MM.1S (cell line): ENCODE measurements around the gene ZNF540.

Experiments used
- DNase-seq: peaks from one replicate; pipeline ENCODE4 v3.0.0-alpha.2; 2015
- H2AFZ ChIP-seq: fragments of 300-600 bp; sonication (generic); 2 replicates; pipeline ENCODE4 v1.6.0; 2016; ENCODE audit warnings: antibody characterized with exemption, low read length
- H3F3A ChIP-seq: fragments of 300-600 bp; sonication (generic); 2 replicates; pipeline ENCODE4 v1.6.1; 2016; ENCODE audit warnings: mild to moderate bottlenecking, antibody characterized with exemption, low read length, moderate library complexity, mixed read lengths; ENCODE audit not compliant: insufficient read depth
- H3K27ac ChIP-seq: fragments of 300-600 bp; sonication (generic); 2 replicates; pipeline ENCODE4 v1.5.1; 2016; ENCODE audit warnings: mild to moderate bottlenecking, low read length
- H3K27me3 ChIP-seq: fragments of 300-600 bp; sonication (generic); replicated peaks from 2 replicates; pipeline ENCODE4 v1.6.0; 2016; ENCODE audit warnings: low read length; ENCODE audit not compliant: insufficient read depth
- H3K36me3 ChIP-seq: fragments of 300-600 bp; sonication (generic); replicated peaks from 2 replicates; pipeline ENCODE4 v1.6.1; 2016; ENCODE audit warnings: mild to moderate bottlenecking, low read length, mixed read lengths; ENCODE audit not compliant: insufficient read depth
- H3K4me1 ChIP-seq: fragments of 300-600 bp; sonication (generic); 2 replicates; pipeline ENCODE4 v1.6.1; 2016; ENCODE audit warnings: low read length, mixed read lengths
- H3K4me2 ChIP-seq: fragments of 300-600 bp; sonication (generic); 2 replicates; pipeline ENCODE4 v1.6.0; 2016; ENCODE audit warnings: low read depth, low read length
- H3K4me3 ChIP-seq: fragments of 300-600 bp; sonication (generic); 2 replicates; pipeline ENCODE4 v1.5.1; 2016; ENCODE audit warnings: low read length, mixed read lengths
- H3K79me2 ChIP-seq: fragments of 300-600 bp; sonication (generic); 2 replicates; pipeline ENCODE4 v1.6.1; 2016; ENCODE audit warnings: mixed run types, low read length, mixed read lengths
- H3K9ac ChIP-seq: fragments of 300-600 bp; sonication (generic); 2 replicates; pipeline ENCODE4 v1.6.1; 2016; ENCODE audit warnings: low read length, mixed read lengths
- H3K9me2 ChIP-seq: fragments of 300-600 bp; sonication (generic); replicated peaks from 2 replicates; pipeline ENCODE4 v1.6.1; 2016; ENCODE audit warnings: mild to moderate bottlenecking, low read length, mixed read lengths; ENCODE audit not compliant: insufficient read depth
- H3K9me3 ChIP-seq: fragments of 300-600 bp; sonication (generic); replicated peaks from 2 replicates; pipeline ENCODE4 v1.6.1; 2016; ENCODE audit warnings: mild to moderate bottlenecking, low read length, mixed read lengths; ENCODE audit not compliant: insufficient read depth
- H4K20me1 ChIP-seq: fragments of 300-600 bp; sonication (generic); 2 replicates; pipeline ENCODE4 v1.6.1; 2016; ENCODE audit warnings: mild to moderate bottlenecking, low read length, moderate library complexity, mixed read lengths; ENCODE audit not compliant: insufficient read depth
- CTCF ChIP-seq: fragments of 300-600 bp; sonication (generic); IDR thresholded peaks from 2 replicates; pipeline ENCODE4 v1.5.1; 2016; ENCODE audit warnings: antibody characterized with exemption, low read length, mixed read lengths
- EZH2 ChIP-seq: fragments of 300-600 bp; sonication (generic); optimal IDR thresholded peaks from 2 replicates; pipeline ENCODE3; 2017; ENCODE audit warnings: low read depth, mild to moderate bottlenecking, antibody characterized with exemption, low read length, mixed read lengths
- EZH2phosphoT487 ChIP-seq: fragments of 300-600 bp; sonication (generic); IDR thresholded peaks from 2 replicates; pipeline ENCODE4 v1.6.1; 2018; ENCODE audit warnings: antibody characterized with exemption, low read length

Gene ZNF540

GRCh38 chr19:37583340-37583739, 11.3 kb upstream of the ZNF540 start:
- Histone ChIP-seq H3K9ac (no peak overlapping the region), H3F3A (no peaks in the 10 kb centered on the region), H3K36me3 (no peaks in the 10 kb centered on the region), H3K4me2 (no peak overlapping the region), H3K4me1 (no peaks in the 10 kb centered on the region), H3K27me3 (no peaks in the 10 kb centered on the region), H3K9me3 (no peaks in the 10 kb centered on the region), H3K27ac (no peak overlapping the region), H3K4me3 (no peak overlapping the region), H3K9me2 (no peaks in the 10 kb centered on the region), H3K79me2 (no peaks in the 10 kb centered on the region), H4K20me1 (no peaks in the 10 kb centered on the region), H2AFZ (no peak overlapping the region)
- DNase-seq = no peak
- TF ChIP-seq EZH2 = no peak

- H3K4me2 ChIP-seq = peak overlapping the region; percentile 61
- no peaks in the 10 kb centered on the region for H3K4me1 ChIP-seq
- peak overlapping the region; percentile 66; the same call in 1 of the 2 replicates for H3K9ac ChIP-seq
- peak overlapping the region; percentile 70 for H2AFZ ChIP-seq
- H3K36me3 ChIP-seq = no peaks in the 10 kb centered on the region
- H3K79me2 ChIP-seq = no peaks in the 10 kb centered on the region
- H4K20me1 ChIP-seq = no peaks in the 10 kb centered on the region
- no peaks in the 10 kb centered on the region for H3K27me3 ChIP-seq
- H3K9me2 ChIP-seq = no peaks in the 10 kb centered on the region
- peak; percentile 66 for DNase-seq
- H3K9me3 ChIP-seq = no peaks in the 10 kb centered on the region
- peak overlapping the region; percentile 61; the same call in 1 of the 2 replicates for H3K27ac ChIP-seq
- TF ChIP-seq EZH2 = no peak
- TF ChIP-seq EZH2phosphoT487 = no peak
- no peak for TF ChIP-seq CTCF
- H3F3A ChIP-seq = no peaks in the 10 kb centered on the region
- peak overlapping the region; percentile 63 for H3K4me3 ChIP-seq
Measured at GRCh38 chr19:37593996-37594303, 726 bp upstream of the ZNF540 start.

- peak; percentile 20 for DNase-seq
- no peaks in the 10 kb centered on the region for H3K27me3 ChIP-seq
- no peaks in the 10 kb centered on the region for H3K79me2 ChIP-seq
- no peaks in the 10 kb centered on the region for H3K4me1 ChIP-seq
- peak overlapping the region; percentile 70 for H2AFZ ChIP-seq
- H3K9me2 ChIP-seq = no peaks in the 10 kb centered on the region
- TF ChIP-seq EZH2phosphoT487 = no peak
- H3K4me2 ChIP-seq = peak overlapping the region; percentile 61
- H4K20me1 ChIP-seq = no peaks in the 10 kb centered on the region
- no peaks in the 10 kb centered on the region for H3K36me3 ChIP-seq
- no peaks in the 10 kb centered on the region for H3K9me3 ChIP-seq
- H3K27ac ChIP-seq = no peak overlapping the region
- no peak overlapping the region for H3K9ac ChIP-seq
- peak overlapping the region; percentile 63 for H3K4me3 ChIP-seq
- no peaks in the 10 kb centered on the region for H3F3A ChIP-seq
Measured at GRCh38 chr19:37594982-37595382, 306 bp downstream of the ZNF540 start.

GRCh38 chr19:37635076-37636056, 40.7 kb downstream of the ZNF540 start:
- H3F3A ChIP-seq = no peaks in the 10 kb centered on the region
- H3K4me1 ChIP-seq = no peaks in the 10 kb centered on the region
- H3K9ac ChIP-seq = no peak overlapping the region
- no peaks in the 10 kb centered on the region for H3K27me3 ChIP-seq
- H3K4me3 ChIP-seq = no peak overlapping the region
- no peaks in the 10 kb centered on the region for H3K9me2 ChIP-seq
- no peaks in the 10 kb centered on the region for H3K36me3 ChIP-seq
- DNase-seq = no peak
- TF ChIP-seq EZH2 = no peak
- no peak for TF ChIP-seq CTCF
- TF ChIP-seq EZH2phosphoT487 = no peak
- H3K79me2 ChIP-seq = no peaks in the 10 kb centered on the region
- H3K4me2 ChIP-seq = no peak overlapping the region
- H3K27ac ChIP-seq = no peak overlapping the region
- H4K20me1 ChIP-seq = no peaks in the 10 kb centered on the region
- H3K9me3 ChIP-seq = no peaks in the 10 kb centered on the region
- no peak overlapping the region for H2AFZ ChIP-seq
